Activated naive CD4-positive, alpha-beta T cell treated with anti-CD3 and anti-CD28 coated beads, Interleukin-2, amount 50 U/mL, for 24 hours (primary cell): ENCODE measurements around the gene EPHB2.
"Not testable (repeated sequence)": the region's sequence is repeated elsewhere in the genome, so short reads cannot be mapped to it uniquely, and the experiment has no call there.

Experiments
- H3K27ac Mint-ChIP-seq: one replicate; pipeline ENCODE4 v1.8.0; 2021; ENCODE audit warnings: mild to moderate bottlenecking, mixed read lengths
- H3K27me3 Mint-ChIP-seq: one replicate; pipeline ENCODE4 v1.8.0; 2021; ENCODE audit warnings: mixed read lengths
- H3K36me3 Mint-ChIP-seq: one replicate; pipeline ENCODE4 v1.8.0; 2021; ENCODE audit warnings: mixed read lengths
- H3K4me1 Mint-ChIP-seq: one replicate; pipeline ENCODE4 v1.8.0; 2021; ENCODE audit warnings: mixed read lengths
- H3K4me3 Mint-ChIP-seq: one replicate; pipeline ENCODE4 v1.8.0; 2021; ENCODE audit warnings: mild to moderate bottlenecking, mixed read lengths
- H3K9me3 Mint-ChIP-seq: one replicate; pipeline ENCODE4 v1.8.0; 2021; ENCODE audit warnings: mixed read lengths

Gene EPHB2

DNA sequence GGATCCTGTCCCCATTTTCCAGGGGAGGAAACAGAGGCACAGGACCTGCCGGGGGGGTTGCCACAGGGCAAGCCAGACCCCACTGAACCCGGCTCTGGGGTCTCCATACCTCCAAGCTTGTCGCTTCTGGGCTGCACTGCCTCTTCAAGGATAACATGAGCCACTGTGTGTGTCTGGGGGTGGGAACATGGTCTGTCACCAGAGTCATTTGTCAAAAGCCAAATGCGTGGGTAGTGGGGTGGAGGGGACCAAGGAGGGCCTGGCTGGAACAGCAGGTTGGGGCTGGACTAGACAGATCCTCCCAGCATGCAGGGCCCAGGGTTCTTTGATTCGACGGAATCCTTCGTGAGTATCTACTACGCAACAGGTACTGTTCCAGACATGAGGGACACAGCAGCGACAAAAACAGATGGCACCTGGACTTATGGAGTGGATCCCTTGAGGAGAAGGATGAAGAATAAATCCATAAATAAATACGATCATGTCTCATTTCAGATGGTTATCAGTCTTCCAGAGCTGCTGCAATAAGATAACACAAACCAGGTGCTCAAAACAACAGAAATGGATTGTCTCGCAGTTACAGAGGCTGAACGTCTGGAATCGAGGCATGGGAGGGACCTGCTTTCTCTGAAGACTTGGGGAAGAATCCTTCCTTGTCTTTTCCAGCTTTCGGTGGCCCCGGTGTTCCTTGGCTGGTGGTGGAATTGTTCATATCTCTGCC, 28.9 kb upstream of the EPHB2 start:
- peaks cover 8% of the 10 kb centered on the region for H3K27me3 Mint-ChIP-seq
- H3K27ac Mint-ChIP-seq, result no peak overlapping the region
- no peak overlapping the region for H3K4me3 Mint-ChIP-seq
- H3K36me3 Mint-ChIP-seq, result no peaks in the 10 kb centered on the region
- H3K9me3 Mint-ChIP-seq, result no peaks in the 10 kb centered on the region
- no peaks in the 10 kb centered on the region for H3K4me1 Mint-ChIP-seq

DNA sequence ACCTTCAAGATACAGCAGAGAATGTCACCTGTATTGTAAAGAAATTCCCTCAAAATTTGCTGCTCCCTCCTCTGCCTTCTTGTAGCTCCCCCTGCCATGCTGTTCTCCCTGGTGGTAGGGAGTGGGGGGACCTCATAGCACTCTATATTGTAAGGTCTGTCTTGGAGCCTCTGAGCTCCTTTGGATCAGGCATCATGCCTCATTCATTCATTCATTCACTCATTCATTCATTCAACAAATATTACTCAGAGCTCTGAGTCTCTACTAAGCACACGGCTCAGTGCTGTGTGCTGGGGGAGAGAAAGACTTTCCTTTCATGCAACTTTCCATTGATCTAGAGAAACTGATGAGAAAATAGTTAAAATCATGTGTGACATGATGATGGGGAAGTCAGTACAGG, 27.1 kb upstream of the EPHB2 start:
- Mint-ChIP-seq H3K27ac (no peak overlapping the region), H3K4me3 (no peak overlapping the region), H3K4me1 (no peaks in the 10 kb centered on the region), H3K9me3 (no peaks in the 10 kb centered on the region), H3K27me3 (peaks cover 14% of the 10 kb centered on the region), H3K36me3 (no peaks in the 10 kb centered on the region)

DNA sequence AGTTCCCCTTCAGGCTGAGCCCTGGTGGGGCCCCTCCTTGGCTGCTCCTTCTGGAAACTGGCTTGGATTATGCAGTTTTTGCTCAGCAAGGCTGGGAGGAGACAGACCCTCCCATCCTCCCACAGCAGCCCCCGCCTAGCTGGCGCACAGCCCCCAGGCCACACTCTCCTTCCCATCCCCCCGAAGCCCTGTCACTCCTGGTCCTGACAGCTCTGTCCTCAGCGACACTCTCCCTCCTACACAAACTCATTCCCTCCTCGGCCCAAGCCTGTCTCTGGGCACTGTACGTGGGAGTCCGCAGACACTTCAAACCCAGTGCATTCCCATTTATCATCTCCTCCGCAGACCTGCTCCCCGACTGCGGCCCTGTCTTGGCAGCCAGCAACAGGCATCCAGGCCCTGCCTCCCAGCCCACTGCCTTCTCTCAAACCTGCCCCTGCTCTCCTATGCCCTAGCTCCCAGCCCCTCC, 25.0 kb upstream of the EPHB2 start:
- peaks cover 14% of the 10 kb centered on the region for H3K27me3 Mint-ChIP-seq
- H3K27ac Mint-ChIP-seq, result no peak overlapping the region
- no peaks in the 10 kb centered on the region for H3K36me3 Mint-ChIP-seq
- no peaks in the 10 kb centered on the region for H3K9me3 Mint-ChIP-seq
- no peaks in the 10 kb centered on the region for H3K4me1 Mint-ChIP-seq
- no peak overlapping the region for H3K4me3 Mint-ChIP-seq

DNA sequence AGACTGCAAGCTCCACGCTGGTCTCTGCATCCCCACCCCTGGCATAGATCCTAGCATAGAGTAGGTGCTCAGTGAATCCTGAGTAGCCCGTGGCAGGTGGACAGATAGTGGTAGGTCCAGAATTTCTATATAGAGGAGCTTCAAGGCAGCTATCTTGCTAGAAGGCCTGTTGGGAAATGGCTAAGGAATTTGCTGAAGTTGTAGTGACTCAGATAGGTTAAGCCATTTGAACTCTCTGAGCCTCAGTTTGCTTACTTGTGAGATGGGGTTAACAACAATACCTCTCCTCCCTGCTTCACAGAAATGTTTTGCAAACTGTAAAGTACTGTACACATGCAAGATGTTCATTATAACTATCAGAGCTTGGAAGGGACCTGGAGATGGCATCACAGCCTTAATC, 23.4 kb upstream of the EPHB2 start:
- Mint-ChIP-seq H3K4me1 (no peaks in the 10 kb centered on the region), H3K36me3 (no peaks in the 10 kb centered on the region), H3K27me3 (peaks cover 14% of the 10 kb centered on the region), H3K9me3 (no peaks in the 10 kb centered on the region), H3K27ac (no peak overlapping the region), H3K4me3 (no peak overlapping the region)

DNA sequence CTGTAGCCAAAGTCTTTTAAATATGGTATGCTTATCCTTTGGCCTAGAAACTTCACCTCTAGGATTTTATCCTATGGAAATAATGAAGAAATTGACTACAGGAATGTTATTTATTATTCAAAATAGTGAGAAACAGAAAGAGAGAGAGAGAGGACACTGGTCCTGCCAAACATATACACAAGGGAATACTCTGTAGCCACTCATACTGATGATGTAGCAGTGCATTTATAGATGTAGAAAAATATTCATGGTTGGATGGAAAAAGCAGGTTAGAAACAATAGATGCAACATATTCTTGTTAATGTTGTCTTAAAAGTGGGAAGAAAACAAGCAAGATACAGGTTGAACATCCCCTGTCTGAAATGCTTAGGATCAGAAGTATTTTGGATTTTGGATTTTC, 22.2 kb upstream of the EPHB2 start:
- H3K4me3 Mint-ChIP-seq, result no peak overlapping the region
- no peaks in the 10 kb centered on the region for H3K9me3 Mint-ChIP-seq
- peaks cover 14% of the 10 kb centered on the region for H3K27me3 Mint-ChIP-seq
- no peaks in the 10 kb centered on the region for H3K36me3 Mint-ChIP-seq
- H3K4me1 Mint-ChIP-seq, result no peaks in the 10 kb centered on the region
- H3K27ac Mint-ChIP-seq, result no peak overlapping the region

DNA sequence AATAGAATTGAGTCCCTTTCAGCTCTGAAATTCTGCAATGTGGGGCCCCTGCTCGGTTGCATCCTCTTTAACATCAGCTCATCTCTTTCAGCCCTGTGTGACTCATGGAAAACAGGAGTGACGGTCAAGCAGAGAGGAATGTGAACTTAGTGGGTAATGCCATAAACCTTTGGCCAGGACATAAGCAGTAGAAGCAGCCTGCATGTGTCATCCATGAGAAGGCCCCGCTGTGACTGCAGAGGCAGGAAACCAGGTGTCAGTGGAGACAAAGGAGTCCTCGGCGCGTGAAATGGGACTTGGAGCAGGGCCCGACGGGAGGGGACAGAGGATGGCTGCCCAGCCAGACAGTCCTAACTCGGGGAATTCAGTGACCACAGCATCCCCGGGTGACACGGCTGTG, 21.1 kb upstream of the EPHB2 start:
- Mint-ChIP-seq H3K9me3 (no peaks in the 10 kb centered on the region), H3K4me1 (no peaks in the 10 kb centered on the region), H3K27ac (no peak overlapping the region), H3K36me3 (no peaks in the 10 kb centered on the region), H3K27me3 (peaks cover 10% of the 10 kb centered on the region), H3K4me3 (no peak overlapping the region)

DNA sequence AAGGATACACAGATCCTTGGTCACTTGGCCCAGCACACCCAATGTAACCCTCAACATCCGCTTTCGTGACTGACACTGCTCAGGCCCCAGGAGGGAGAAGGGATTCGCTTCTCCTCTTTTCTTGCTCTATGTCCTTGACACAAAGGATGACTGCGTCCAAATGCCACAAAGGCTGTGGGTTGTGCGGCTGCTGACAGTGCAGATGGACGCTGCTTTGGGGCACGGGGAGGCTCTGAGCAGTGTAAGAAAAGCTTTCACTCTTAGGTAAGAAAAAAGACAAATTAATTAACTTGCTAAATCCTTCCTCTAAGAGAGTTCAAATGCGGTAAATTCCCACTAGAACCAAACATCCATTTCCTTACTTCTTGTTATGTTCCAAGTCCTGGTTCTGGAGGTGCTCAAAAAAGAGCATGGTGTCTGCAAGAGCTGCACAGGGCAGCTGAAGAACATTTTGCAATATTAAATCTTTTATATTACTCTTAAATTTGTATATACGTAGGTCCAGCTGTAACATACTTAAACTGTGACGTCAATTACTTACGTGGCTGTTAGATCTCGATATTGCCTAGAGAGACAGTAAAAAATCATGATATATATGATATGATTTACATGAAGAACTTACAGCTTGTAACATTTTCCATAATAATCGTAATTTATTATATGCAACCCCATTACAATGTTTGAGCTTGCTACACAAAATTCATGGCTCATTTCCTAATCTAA, 19.4 kb upstream of the EPHB2 start:
- no peak overlapping the region for H3K4me3 Mint-ChIP-seq
- no peak overlapping the region for H3K27ac Mint-ChIP-seq
- H3K27me3 Mint-ChIP-seq, result peaks cover 6% of the 10 kb centered on the region
- H3K9me3 Mint-ChIP-seq, result no peaks in the 10 kb centered on the region
- H3K4me1 Mint-ChIP-seq, result no peaks in the 10 kb centered on the region
- H3K36me3 Mint-ChIP-seq, result no peaks in the 10 kb centered on the region

- Mint-ChIP-seq H3K27ac (no peak overlapping the region), H3K9me3 (no peaks in the 10 kb centered on the region), H3K4me1 (no peaks in the 10 kb centered on the region), H3K4me3 (no peak overlapping the region), H3K36me3 (no peaks in the 10 kb centered on the region), H3K27me3 (no peaks in the 10 kb centered on the region)
Measured at GRCh38 chr1:22694172-22694571, 16.5 kb upstream of the EPHB2 start.

GRCh38 chr1:22696610-22697009, 14.0 kb upstream of the EPHB2 start:
- Mint-ChIP-seq H3K36me3 (no peaks in the 10 kb centered on the region), H3K4me3 (no peak overlapping the region), H3K9me3 (no peaks in the 10 kb centered on the region), H3K27me3 (no peaks in the 10 kb centered on the region), H3K27ac (no peak overlapping the region), H3K4me1 (no peaks in the 10 kb centered on the region)

DNA sequence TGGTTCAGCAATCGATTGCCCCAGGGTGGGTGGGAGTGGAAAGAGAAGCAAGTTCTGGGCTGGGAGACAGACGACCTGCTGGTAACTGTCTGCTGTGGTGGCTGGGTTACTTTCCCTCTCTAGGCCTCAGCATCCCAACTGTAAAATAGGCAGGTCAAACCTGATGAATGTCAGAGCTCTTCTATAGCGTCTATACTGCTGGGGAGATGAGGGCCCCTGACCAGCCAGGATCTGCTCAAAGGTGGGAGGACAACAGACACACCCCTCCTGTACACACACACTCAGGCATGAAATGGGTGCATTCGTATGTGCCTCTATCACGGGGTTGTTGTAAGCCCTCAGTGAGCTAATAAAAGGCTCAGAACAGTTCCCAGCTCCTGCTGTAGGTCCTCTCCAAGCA, 12.7 kb upstream of the EPHB2 start:
- H3K27me3 Mint-ChIP-seq, result peaks cover 2% of the 10 kb centered on the region
- H3K36me3 Mint-ChIP-seq, result no peaks in the 10 kb centered on the region
- H3K4me3 Mint-ChIP-seq, result no peak overlapping the region

DNA sequence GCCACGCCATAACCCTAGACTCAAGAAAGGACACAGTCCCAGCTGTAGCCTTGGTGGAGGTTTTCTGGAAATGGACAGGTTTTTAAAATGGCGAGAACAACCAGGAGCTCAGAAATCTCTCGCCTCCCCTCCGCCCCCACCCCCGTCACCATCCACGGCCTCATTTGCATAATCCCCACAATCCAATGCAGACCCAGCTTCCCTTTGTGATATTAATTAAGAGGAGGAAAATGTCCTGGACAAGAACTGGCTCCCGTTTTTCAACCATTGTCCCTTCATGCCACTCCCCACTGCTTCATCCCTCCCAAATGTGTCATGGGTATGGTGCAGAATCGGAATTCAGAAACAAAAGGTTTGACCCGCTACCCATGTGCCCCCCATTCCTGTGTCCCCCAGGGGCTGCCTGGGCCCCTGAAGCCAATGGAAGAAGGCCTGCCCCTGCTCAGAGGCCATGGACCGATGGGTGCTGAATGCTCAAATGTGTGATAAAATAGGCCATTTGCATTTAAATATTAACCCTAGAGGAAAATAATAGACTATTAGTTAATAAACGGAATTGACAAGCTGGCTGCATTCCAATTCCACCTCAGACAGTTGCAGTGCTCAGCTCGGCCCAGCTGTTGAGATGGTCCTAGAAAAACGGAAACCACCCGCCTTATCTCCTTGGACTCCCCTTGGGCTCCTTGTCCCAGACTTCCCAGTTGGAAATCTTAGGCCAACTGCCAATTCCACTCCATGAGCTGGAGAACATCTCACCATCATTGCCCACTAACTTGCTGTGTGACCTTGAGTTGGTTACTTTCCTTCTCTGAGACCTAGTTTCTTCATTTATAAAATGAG, 10.7 kb upstream of the EPHB2 start:
- Mint-ChIP-seq H3K36me3 (no peaks in the 10 kb centered on the region), H3K27ac (no peak overlapping the region), H3K4me3 (no peak overlapping the region), H3K4me1 (no peaks in the 10 kb centered on the region), H3K27me3 (peaks cover 2% of the 10 kb centered on the region), H3K9me3 (no peaks in the 10 kb centered on the region)

More for the DNA sequence above, 12.7 kb upstream of the EPHB2 start:
- H3K4me1 Mint-ChIP-seq, result no peaks in the 10 kb centered on the region
- H3K27ac Mint-ChIP-seq, result no peak overlapping the region
- H3K9me3 Mint-ChIP-seq, result no peaks in the 10 kb centered on the region

DNA sequence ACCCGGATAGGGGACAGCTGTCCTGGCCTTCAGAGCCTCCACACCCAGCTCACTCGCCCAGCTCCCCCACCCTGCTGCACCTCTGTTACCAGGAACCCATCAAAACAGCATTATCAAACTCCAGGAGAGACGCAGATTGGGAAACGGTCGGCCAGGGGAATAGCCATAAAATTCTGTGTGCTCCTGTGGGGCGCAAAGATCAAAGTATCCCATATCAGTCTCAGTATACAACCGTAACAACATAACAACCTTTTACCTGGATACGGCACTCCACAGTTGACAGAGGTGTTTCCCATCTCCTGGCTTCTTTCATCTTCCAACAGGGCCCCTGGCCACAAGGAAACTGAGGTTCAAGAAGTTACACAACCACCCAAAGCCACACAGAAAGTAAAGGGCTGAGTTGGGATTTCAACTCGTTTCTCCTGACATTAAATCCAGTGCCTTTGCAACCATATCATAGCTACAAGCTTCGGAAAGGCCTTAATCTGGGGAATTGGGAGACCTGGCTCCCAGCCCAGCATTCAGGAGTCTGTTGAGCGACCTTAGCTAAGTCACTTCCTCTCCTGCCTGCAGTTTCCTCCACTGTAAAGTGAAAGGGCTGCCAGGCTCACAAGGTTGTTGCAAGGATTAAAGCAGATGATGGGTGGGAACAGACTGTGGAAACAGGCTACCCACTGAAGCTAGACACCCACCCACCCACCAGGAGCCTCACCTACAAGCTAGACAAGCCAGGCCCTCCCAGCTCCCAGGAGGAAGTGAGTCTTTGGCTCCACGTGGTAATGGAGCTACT, 8.1 kb upstream of the EPHB2 start:
- Mint-ChIP-seq H3K36me3 (no peaks in the 10 kb centered on the region), H3K27me3 (peaks cover 4% of the 10 kb centered on the region)

DNA sequence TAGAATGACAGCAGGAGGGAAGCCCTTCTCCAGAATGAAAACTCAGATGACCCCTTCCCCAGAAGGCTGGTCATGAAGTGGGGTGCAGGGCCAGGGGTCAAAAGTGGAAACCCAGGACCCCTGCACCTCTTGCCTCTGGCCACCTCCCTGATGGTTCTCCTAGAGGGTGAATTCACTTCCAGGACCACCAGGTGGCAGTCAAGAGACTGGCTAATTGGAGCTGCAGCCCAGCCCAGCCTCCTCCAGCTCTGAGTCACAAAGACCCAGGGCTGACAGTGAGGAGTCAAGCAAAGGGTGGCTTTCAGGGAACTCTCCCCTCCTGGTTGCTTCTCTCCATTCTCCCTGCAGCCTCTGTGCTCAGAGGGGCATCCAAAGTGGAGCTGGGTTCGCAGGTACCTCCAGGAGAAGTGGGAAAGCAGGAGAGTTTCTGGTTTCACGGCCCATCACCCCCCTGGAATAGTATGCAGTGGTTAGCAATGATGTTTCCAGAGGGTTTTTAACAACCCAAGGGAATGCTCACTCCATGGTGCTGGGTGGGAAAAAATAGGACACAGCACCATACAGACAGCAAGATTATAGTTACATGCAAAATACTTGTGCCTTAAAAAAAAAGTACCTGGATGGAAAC, 6.1 kb upstream of the EPHB2 start:
- Mint-ChIP-seq H3K4me3 (no peak overlapping the region), H3K36me3 (peaks cover 2% of the 10 kb centered on the region), H3K9me3 (no peaks in the 10 kb centered on the region), H3K27me3 (peaks cover 18% of the 10 kb centered on the region), H3K4me1 (no peaks in the 10 kb centered on the region), H3K27ac (no peak overlapping the region)

More for the DNA sequence above, 8.1 kb upstream of the EPHB2 start:
- Mint-ChIP-seq H3K27ac (no peak overlapping the region), H3K4me3 (no peak overlapping the region), H3K4me1 (no peaks in the 10 kb centered on the region), H3K9me3 (no peaks in the 10 kb centered on the region)

DNA sequence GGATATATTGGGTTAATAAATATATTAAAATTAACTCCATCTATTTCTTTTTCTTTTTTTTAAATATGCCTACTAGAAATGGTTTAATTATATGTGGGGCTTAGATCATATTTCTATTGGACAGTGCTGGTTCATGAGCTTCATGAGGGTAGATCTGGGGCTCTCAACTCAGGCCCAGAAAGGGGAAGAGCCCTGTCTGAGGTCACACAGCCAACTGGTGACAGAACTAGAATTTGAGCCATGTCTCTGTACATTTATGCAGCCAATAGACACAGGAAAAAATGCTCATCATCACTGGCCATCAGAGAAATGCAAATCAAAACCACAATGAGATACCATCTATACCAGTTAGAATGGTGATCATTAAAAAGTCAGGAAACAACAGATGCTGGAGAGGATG, 5.1 kb upstream of the EPHB2 start:
- peaks cover 21% of the 10 kb centered on the region for H3K27me3 Mint-ChIP-seq
- peaks cover 4% of the 10 kb centered on the region for H3K4me1 Mint-ChIP-seq
- H3K36me3 Mint-ChIP-seq, result peaks cover 2% of the 10 kb centered on the region
- no peak overlapping the region for H3K27ac Mint-ChIP-seq
- no peak overlapping the region for H3K4me3 Mint-ChIP-seq
- no peaks in the 10 kb centered on the region for H3K9me3 Mint-ChIP-seq

- H3K4me3 Mint-ChIP-seq, H3K27ac Mint-ChIP-seq, H3K9me3 Mint-ChIP-seq, H3K4me1 Mint-ChIP-seq, H3K36me3 Mint-ChIP-seq: not testable (repeated sequence)
- H3K27me3 Mint-ChIP-seq, result peaks cover 21% of the 10 kb centered on the region
Measured at GRCh38 chr1:22706100-22706499, 4.5 kb upstream of the EPHB2 start.
